Neutrophil (primary cell): ENCODE data around the gene CELF4.

Source experiments
- H3K27ac ChIP-seq: fragments of 200-600 bp; sonication (generic); 2 replicates; pipeline ENCODE4 v1.5.1; 2016; ENCODE audit warnings: mild to moderate bottlenecking, moderate library complexity
- H3K27me3 ChIP-seq: fragments of 200-600 bp; sonication (generic); 2 replicates; pipeline ENCODE4 v1.6.0; 2016; ENCODE audit warnings: mild to moderate bottlenecking
- H3K36me3 ChIP-seq: fragments of 200-600 bp; sonication (generic); 2 replicates; pipeline ENCODE4 v1.5.1; 2017
- H3K4me1 ChIP-seq, 2 experiments: fragments of 200-600 bp in 1 of 2; sonication (generic) in 1 of 2; 1 replicate in 1 of 2; 2 replicates in 1 of 2; pipeline versions ENCODE4 v1.5.1 to v1.6.1; 2013 to 2016; ENCODE audit warnings: low read depth in 1 of 2, low read length in 1 of 2, mild to moderate bottlenecking in 1 of 2, moderate library complexity in 1 of 2; ENCODE audit not compliant: control insufficient read depth in 1 of 2, insufficient read depth in 1 of 2
- H3K4me3 ChIP-seq, 2 experiments: fragments of 200-600 bp in 1 of 2; sonication (generic) in 1 of 2; 1 replicate in 1 of 2; 2 replicates in 1 of 2; pipeline ENCODE4 v1.5.1; 2013 to 2016; ENCODE audit warnings: low read depth in 1 of 2, low read length in 1 of 2, mild to moderate bottlenecking in 1 of 2, moderate library complexity in 1 of 2
- H3K9me3 ChIP-seq: fragments of 200-600 bp; sonication (generic); 2 replicates; pipeline ENCODE4 v1.5.1; 2016
- CTCF ChIP-seq: fragments of 200-600 bp; sonication (generic); IDR thresholded peaks from 2 replicates; pipeline ENCODE4 v1.5.1; 2016; ENCODE audit warnings: antibody characterized with exemption

CELF4 gene

GRCh38 chr18:37277804-37278203 lies 287.8 kb downstream of the CELF4 start:
- peaks cover 51% of the 10 kb centered on the region for H3K27me3 ChIP-seq
- no peak overlapping the region for H3K4me3 ChIP-seq
- no peaks in the 10 kb centered on the region for H3K36me3 ChIP-seq
- TF ChIP-seq CTCF, result no peak
- H3K4me1 ChIP-seq, result no peaks in the 10 kb centered on the region
- no peak overlapping the region for H3K27ac ChIP-seq
- no peaks in the 10 kb centered on the region for H3K9me3 ChIP-seq

- no peaks in the 10 kb centered on the region for H3K9me3 ChIP-seq
- no peak overlapping the region for H3K27ac ChIP-seq
- H3K36me3 ChIP-seq, result no peaks in the 10 kb centered on the region
- TF ChIP-seq CTCF, result no peak
- no peaks in the 10 kb centered on the region for H3K4me1 ChIP-seq
- H3K27me3 ChIP-seq, result peaks cover 54% of the 10 kb centered on the region
- H3K4me3 ChIP-seq, result no peak overlapping the region
Observed at GRCh38 chr18:37276111-37276890, 289.3 kb downstream of the CELF4 start.

GRCh38 chr18:37275237-37275741 lies 290.3 kb downstream of the CELF4 start:
- no peaks in the 10 kb centered on the region for H3K9me3 ChIP-seq

GRCh38 chr18:37274309-37275236 lies 291.0 kb downstream of the CELF4 start:
- Histone ChIP-seq H3K4me3 (no peak overlapping the region), H3K9me3 (no peaks in the 10 kb centered on the region), H3K4me1 (no peaks in the 10 kb centered on the region), H3K27ac (no peak overlapping the region), H3K36me3 (no peaks in the 10 kb centered on the region), H3K27me3 (peaks cover 54% of the 10 kb centered on the region)
- no peak for TF ChIP-seq CTCF

More at GRCh38 chr18:37275237-37275741, 290.3 kb downstream of the CELF4 start:
- H3K27ac ChIP-seq, result no peak overlapping the region
- no peak overlapping the region for H3K4me3 ChIP-seq
- TF ChIP-seq CTCF, result no peak
- H3K27me3 ChIP-seq, result peaks cover 54% of the 10 kb centered on the region
- no peaks in the 10 kb centered on the region for H3K36me3 ChIP-seq
- H3K4me1 ChIP-seq, result no peaks in the 10 kb centered on the region

DNA sequence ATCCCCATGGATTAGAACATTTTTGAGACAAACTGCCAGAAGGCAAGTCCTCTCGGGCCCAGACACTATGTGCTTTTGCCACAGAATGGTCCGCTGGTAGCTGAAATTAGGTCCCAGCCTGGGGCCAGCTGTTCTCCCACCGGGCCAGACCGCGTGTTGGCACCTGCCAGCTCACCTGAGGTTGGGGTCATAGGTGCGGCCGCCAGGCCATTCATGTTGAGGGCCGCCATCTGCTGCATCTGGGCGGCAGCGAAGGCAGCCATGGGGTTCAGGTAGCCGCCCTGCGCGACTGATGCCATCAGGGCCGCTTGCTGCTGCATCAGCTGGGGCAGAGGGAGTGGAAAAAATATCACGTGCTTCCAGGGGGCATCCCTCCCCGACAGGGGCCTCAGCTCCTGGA lies 292.8 kb downstream of the CELF4 start:
- Histone ChIP-seq H3K4me3 (no peak overlapping the region), H3K4me1 (no peaks in the 10 kb centered on the region), H3K36me3 (no peaks in the 10 kb centered on the region), H3K9me3 (no peaks in the 10 kb centered on the region), H3K27ac (no peak overlapping the region), H3K27me3 (peaks cover 54% of the 10 kb centered on the region)
- no peak for TF ChIP-seq CTCF
